ENCODE data around the gene ACADM.
A peak's percentile ranks its signal among the peaks of the same experiment; 100 is the strongest.
"Not testable (repeated sequence)": the region's sequence is repeated elsewhere in the genome, so short reads cannot be mapped to it uniquely, and the experiment has no call there.

Gene ACADM

GRCh38 chr1:75724472-75725022 is at the start of gene ACADM:
Gene ACADM, plus strand, starts transcription at chr1:75724709. Its CDS starts 79 bp downstream, at chr1:75724788.
- DNase-seq = peak; percentile 92

GRCh38 chr1:75677443-75677842 is 47.1 kb upstream of the ACADM start:
- DNase-seq = no peak

GRCh38 chr1:75677964-75678363 is 46.5 kb upstream of the ACADM start:
- not testable (repeated sequence) for DNase-seq

GRCh38 chr1:75690547-75690946 is 34.0 kb upstream of the ACADM start:
- no peak for DNase-seq

- no peak for DNase-seq
Measured at GRCh38 chr1:75693551-75693950, 31.0 kb upstream of the ACADM start.

- DNase-seq = no peak
Measured at GRCh38 chr1:75696000-75696399, 28.5 kb upstream of the ACADM start.

GRCh38 chr1:75707191-75707590 is 17.3 kb upstream of the ACADM start:
- no peak for DNase-seq

GRCh38 chr1:75708910-75709309 is 15.6 kb upstream of the ACADM start:
- DNase-seq = no peak

- no peak for DNase-seq
Measured at GRCh38 chr1:75710832-75711231, 13.7 kb upstream of the ACADM start.

- no peak for DNase-seq
Measured at GRCh38 chr1:75711846-75712245, 12.7 kb upstream of the ACADM start.

- no peak for DNase-seq
Measured at GRCh38 chr1:75712306-75712705, 12.2 kb upstream of the ACADM start.

- no peak for DNase-seq
Measured at GRCh38 chr1:75719810-75720209, 4.7 kb upstream of the ACADM start.

GRCh38 chr1:75720325-75720724 is 4.2 kb upstream of the ACADM start:
- no peak for DNase-seq

GRCh38 chr1:75720820-75721219 is 3.7 kb upstream of the ACADM start:
- DNase-seq = no peak

- DNase-seq = not testable (repeated sequence)
Measured at GRCh38 chr1:75722246-75722645, 2.3 kb upstream of the ACADM start.

GRCh38 chr1:75722966-75723365 is 1.5 kb upstream of the ACADM start:
- no peak for DNase-seq

- DNase-seq = peak; percentile 83
Measured at GRCh38 chr1:75723989-75724471, 479 bp upstream of the ACADM start.

GRCh38 chr1:75725266-75725665 is 757 bp downstream of the ACADM start:
- DNase-seq = no peak

- no peak for DNase-seq
Measured at GRCh38 chr1:75725861-75726361, 1.4 kb downstream of the ACADM start.

GRCh38 chr1:75727571-75727970 is 3.1 kb downstream of the ACADM start:
- DNase-seq = no peak

- no peak for DNase-seq
Measured at GRCh38 chr1:75730432-75730831, 5.9 kb downstream of the ACADM start.

- DNase-seq = no peak
Measured at GRCh38 chr1:75731881-75732280, 7.4 kb downstream of the ACADM start.

- no peak for DNase-seq
Measured at GRCh38 chr1:75732703-75733102, 8.2 kb downstream of the ACADM start.

- no peak for DNase-seq
Measured at GRCh38 chr1:75733661-75734060, 9.2 kb downstream of the ACADM start.

GRCh38 chr1:75736016-75736415 is 11.5 kb downstream of the ACADM start:
- DNase-seq = no peak
